ENCODE measurements around the gene GHR.

DNA sequence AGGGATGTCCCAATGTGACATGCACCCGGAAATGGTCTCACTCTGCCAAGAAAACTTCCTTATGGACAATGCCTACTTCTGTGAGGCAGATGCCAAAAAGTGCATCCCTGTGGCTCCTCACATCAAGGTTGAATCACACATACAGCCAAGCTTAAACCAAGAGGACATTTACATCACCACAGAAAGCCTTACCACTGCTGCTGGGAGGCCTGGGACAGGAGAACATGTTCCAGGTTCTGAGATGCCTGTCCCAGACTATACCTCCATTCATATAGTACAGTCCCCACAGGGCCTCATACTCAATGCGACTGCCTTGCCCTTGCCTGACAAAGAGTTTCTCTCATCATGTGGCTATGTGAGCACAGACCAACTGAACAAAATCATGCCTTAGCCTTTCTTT lies 295.8 kb downstream of the GHR start:
- TF ChIP-seq, protein P1, sequence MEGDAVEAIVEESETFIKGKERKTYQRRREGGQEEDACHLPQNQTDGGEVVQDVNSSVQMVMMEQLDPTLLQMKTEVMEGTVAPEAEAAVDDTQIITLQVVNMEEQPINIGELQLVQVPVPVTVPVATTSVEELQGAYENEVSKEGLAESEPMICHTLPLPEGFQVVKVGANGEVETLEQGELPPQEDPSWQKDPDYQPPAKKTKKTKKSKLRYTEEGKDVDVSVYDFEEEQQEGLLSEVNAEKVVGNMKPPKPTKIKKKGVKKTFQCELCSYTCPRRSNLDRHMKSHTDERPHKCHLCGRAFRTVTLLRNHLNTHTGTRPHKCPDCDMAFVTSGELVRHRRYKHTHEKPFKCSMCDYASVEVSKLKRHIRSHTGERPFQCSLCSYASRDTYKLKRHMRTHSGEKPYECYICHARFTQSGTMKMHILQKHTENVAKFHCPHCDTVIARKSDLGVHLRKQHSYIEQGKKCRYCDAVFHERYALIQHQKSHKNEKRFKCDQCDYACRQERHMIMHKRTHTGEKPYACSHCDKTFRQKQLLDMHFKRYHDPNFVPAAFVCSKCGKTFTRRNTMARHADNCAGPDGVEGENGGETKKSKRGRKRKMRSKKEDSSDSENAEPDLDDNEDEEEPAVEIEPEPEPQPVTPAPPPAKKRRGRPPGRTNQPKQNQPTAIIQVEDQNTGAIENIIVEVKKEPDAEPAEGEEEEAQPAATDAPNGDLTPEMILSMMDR (IDR thresholded peaks at IDR 0.05): no peak
- TF ChIP-seq POLR2A (IDR thresholded peaks at IDR 0.05): no peak
